HepG2 (cell line): ENCODE results near the gene SMAD3. TPM values are rescaled to one million over a fixed set of nuclear protein-coding genes. Genes with fewer than 3 reads are reported as not detected.
A peak's percentile ranks its signal among the peaks of the same experiment; 100 is the strongest.

ENCODE experiments used
- ARHGAP35 ChIP-seq: sonication (generic); formaldehyde crosslinking; IDR thresholded peaks from 2 replicates; pipeline ENCODE4 v1.9.0; 2022; ENCODE audit warnings: mild to moderate bottlenecking, inconsistent platforms, moderate library complexity, missing genetic modification reagents, borderline replicate concordance
- HNF1B ChIP-seq: sonication (generic); formaldehyde crosslinking; IDR thresholded peaks from 2 replicates; pipeline ENCODE4 v1.5.1; 2020; ENCODE audit warnings: mild to moderate bottlenecking, moderate library complexity, missing genetic modification reagents
- HNRNPH1 ChIP-seq: fragments of 200-400 bp; formaldehyde crosslinking; optimal IDR thresholded peaks from 2 replicates; pipeline ENCODE3; 2017; ENCODE audit warnings: mild to moderate bottlenecking, low read depth, low read length
- HOXA9 ChIP-seq: sonication (generic); formaldehyde crosslinking; IDR thresholded peaks from 2 replicates; pipeline ENCODE4 v1.8.1; 2022; ENCODE audit warnings: missing genetic modification reagents, mild to moderate bottlenecking, moderate library complexity, borderline replicate concordance
- KMT2A ChIP-seq: sonication (generic); formaldehyde crosslinking; IDR thresholded peaks from 2 replicates; pipeline ENCODE4 v1.4.0; 2020; ENCODE audit warnings: missing genetic modification reagents
- NAIF1 ChIP-seq: sonication (generic); formaldehyde crosslinking; IDR thresholded peaks from 2 replicates; pipeline ENCODE4 v1.5.0; 2020; ENCODE audit warnings: mild to moderate bottlenecking, missing genetic modification reagents, borderline replicate concordance
- RARG ChIP-seq: sonication (generic); formaldehyde crosslinking; IDR thresholded peaks from 2 replicates; pipeline ENCODE4 v1.4.0; 2020; ENCODE audit warnings: low read depth, mild to moderate bottlenecking, missing genetic modification reagents
- SP4 ChIP-seq: sonication (generic); formaldehyde crosslinking; IDR thresholded peaks from 2 replicates; pipeline ENCODE4 v1.8.1; 2023; ENCODE audit warnings: mild to moderate bottlenecking, missing genetic modification reagents
- SRSF4 ChIP-seq: fragments of 200-400 bp; formaldehyde crosslinking; IDR thresholded peaks from one replicate; pipeline ENCODE4 v1.6.1; 2018; ENCODE audit warnings: mild to moderate bottlenecking, low read depth, low read length, moderate library complexity; ENCODE audit not compliant: poor library complexity, severe bottlenecking
- ZBTB40 ChIP-seq, 2 experiments: fragments of 450-650 bp in 1 of 2; sonication (generic) in 1 of 2; formaldehyde crosslinking in 1 of 2; IDR thresholded peaks; 2 replicates each; pipeline versions ENCODE4 v1.6.1 to v1.8.0; 2016 to 2022; ENCODE audit warnings: antibody characterized with exemption in 1 of 2, mild to moderate bottlenecking in 1 of 2, missing genetic modification reagents in 1 of 2
- polyA plus RNA-seq, 8 experiments: library from polyadenylated mRNA; depleted of rRNA in 3 of 8; stranded (reverse) in 7 of 8; unstranded in 1 of 8; fragments of >200 nt; fragmentation: Illumina TruSeq in 4 of 8; extraction: Trizol in 4 of 8; gene quantifications; 2 replicates each; pipeline versions ENCODE4 v1.2.1 to v1.2.3, GENCODE V29; 2011 to 2016; ENCODE audit warnings: low read depth in 4 of 8, missing spikeins in 1 of 8, mixed read lengths in 1 of 8; ENCODE audit not compliant: insufficient read depth in 1 of 8
- total RNA-seq, 5 experiments: library from RNA; depleted of rRNA; stranded (reverse); fragments of >200 nt; fragmentation: Illumina TruSeq; extraction: Trizol; gene quantifications; 2 replicates each; pipeline ENCODE4 v1.2.3, GENCODE V29; 2016; ENCODE audit warnings: low read depth in 1 of 5
- TF ChIP-seq, protein P1 (sequence below): IDR thresholded peaks from 2 replicates; pipeline ENCODE4 v1.6.1; 2016; ENCODE audit warnings: control low read depth
- TF ChIP-seq, protein P2 (sequence below): sonication (generic); formaldehyde crosslinking; IDR thresholded peaks from 2 replicates; pipeline ENCODE4 v1.8.0; 2022; ENCODE audit warnings: missing genetic modification reagents, mild to moderate bottlenecking, moderate library complexity, borderline replicate concordance

Gene SMAD3
- total and polyA plus RNA-seq, 2 of the 13 experiments (the other 11 are each of a cell fraction or from before 2014, with no cell fraction given), result 8.6 to 56.3 TPM

- TF ChIP-seq, protein P1, sequence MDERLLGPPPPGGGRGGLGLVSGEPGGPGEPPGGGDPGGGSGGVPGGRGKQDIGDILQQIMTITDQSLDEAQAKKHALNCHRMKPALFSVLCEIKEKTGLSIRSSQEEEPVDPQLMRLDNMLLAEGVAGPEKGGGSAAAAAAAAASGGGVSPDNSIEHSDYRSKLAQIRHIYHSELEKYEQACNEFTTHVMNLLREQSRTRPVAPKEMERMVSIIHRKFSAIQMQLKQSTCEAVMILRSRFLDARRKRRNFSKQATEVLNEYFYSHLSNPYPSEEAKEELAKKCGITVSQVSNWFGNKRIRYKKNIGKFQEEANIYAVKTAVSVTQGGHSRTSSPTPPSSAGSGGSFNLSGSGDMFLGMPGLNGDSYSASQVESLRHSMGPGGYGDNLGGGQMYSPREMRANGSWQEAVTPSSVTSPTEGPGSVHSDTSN, result peak; percentile 77
- no peak for TF ChIP-seq SRSF4
- TF ChIP-seq ZBTB40 (IDR thresholded peaks at IDR 0.05), result no peak
- TF ChIP-seq ZBTB40 (CRISPR knock-in tag; IDR thresholded peaks at IDR 0.05), result no peak
- TF ChIP-seq KMT2A, result no peak
- TF ChIP-seq RARG (CRISPR knock-in tag), result no peak
- no peak for TF ChIP-seq HNF1B
- no peak for TF ChIP-seq HNRNPH1
- TF ChIP-seq, protein P2, sequence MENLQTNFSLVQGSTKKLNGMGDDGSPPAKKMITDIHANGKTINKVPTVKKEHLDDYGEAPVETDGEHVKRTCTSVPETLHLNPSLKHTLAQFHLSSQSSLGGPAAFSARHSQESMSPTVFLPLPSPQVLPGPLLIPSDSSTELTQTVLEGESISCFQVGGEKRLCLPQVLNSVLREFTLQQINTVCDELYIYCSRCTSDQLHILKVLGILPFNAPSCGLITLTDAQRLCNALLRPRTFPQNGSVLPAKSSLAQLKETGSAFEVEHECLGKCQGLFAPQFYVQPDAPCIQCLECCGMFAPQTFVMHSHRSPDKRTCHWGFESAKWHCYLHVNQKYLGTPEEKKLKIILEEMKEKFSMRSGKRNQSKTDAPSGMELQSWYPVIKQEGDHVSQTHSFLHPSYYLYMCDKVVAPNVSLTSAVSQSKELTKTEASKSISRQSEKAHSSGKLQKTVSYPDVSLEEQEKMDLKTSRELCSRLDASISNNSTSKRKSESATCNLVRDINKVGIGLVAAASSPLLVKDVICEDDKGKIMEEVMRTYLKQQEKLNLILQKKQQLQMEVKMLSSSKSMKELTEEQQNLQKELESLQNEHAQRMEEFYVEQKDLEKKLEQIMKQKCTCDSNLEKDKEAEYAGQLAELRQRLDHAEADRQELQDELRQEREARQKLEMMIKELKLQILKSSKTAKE, result 0 out of 2 replicates have a peak, but pooled peaks have one; percentile 19
- TF ChIP-seq ARHGAP35 (CRISPR knock-in tag), result no peak
- TF ChIP-seq SP4, result no peak
- TF ChIP-seq HOXA9 (CRISPR knock-in tag), result no peak
- no peak for TF ChIP-seq NAIF1
These were observed 42.9 kb downstream of the SMAD3 start (continued) for GRCh38 chr15:67108122-67108961.
